Testis (tissue), 3 donors: ENCODE data around the gene FBN1. TPM values are rescaled to one million over a fixed set of nuclear protein-coding genes. Genes with fewer than 3 reads are reported as not detected.

Experiments
- DNase-seq: peaks from one replicate; pipeline ENCODE4 v3.0.0-alpha.2; 2019
- H3K27ac ChIP-seq, 2 donors: fragments of 200-600 bp; sonication (generic); one replicate each; pipeline ENCODE4 v1.5.1; 2019
- H3K27me3 ChIP-seq: fragments of 200-600 bp; sonication (generic); one replicate; pipeline ENCODE4 v1.5.1; 2019
- H3K36me3 ChIP-seq: fragments of 200-600 bp; sonication (generic); one replicate; pipeline ENCODE4 v1.5.1; 2017; ENCODE audit warnings: low read depth; ENCODE audit errors: missing control alignments
- H3K4me1 ChIP-seq: fragments of 200-600 bp; sonication (generic); one replicate; pipeline ENCODE4 v1.5.1; 2019
- H3K4me3 ChIP-seq, 2 donors: fragments of 200-600 bp; sonication (generic); one replicate each; pipeline ENCODE4 v1.5.1; 2017 to 2019
- H3K9me3 ChIP-seq: fragments of 200-600 bp; sonication (generic); one replicate; pipeline ENCODE4 v1.5.1; 2017
- CTCF ChIP-seq, 3 experiments: fragments of 450-650 bp in 2 of 3; fragments of 200-600 bp in 1 of 3; sonication (generic) in 1 of 3; IDR thresholded peaks; one replicate each; pipeline ENCODE4 v1.5.1; 2016 to 2019; ENCODE audit warnings: antibody characterized with exemption in 3 of 3, mild to moderate bottlenecking in 2 of 3, moderate library complexity in 1 of 3
- POLR2A ChIP-seq: fragments of 450-650 bp; IDR thresholded peaks from one replicate; pipeline ENCODE4 v1.6.1; 2017; ENCODE audit warnings: antibody characterized with exemption, mild to moderate bottlenecking, moderate library complexity
- WGBS, 2 donors: methylation state at CpG; one replicate each; pipeline ENCODE4 v1.1.5; 2018; 5-methylcytosine and 5-hydroxymethylcytosine counted together
- intact Hi-C: fragments of 100-400 bp; cut with DNase I; formaldehyde crosslinking; loops from one replicate; pipeline ENCODE4 v1.15.1; 2023; ENCODE audit warnings: low total_unique reads
- polyA plus RNA-seq: library from polyadenylated mRNA; stranded (reverse); fragments of 350-450 nt; fragmentation: Illumina TruSeq; extraction: RNeasy Lipid Tissue Mini Kit (QIAGEN cat#74804); gene quantifications from one replicate; pipeline ENCODE4 v1.2.3, GENCODE V29; 2014; ENCODE audit warnings: low read depth, low replicate concordance; ENCODE audit not compliant: insufficient read depth
- total RNA-seq, 2 donors: library from RNA; depleted of rRNA; stranded (reverse); fragments of >200 nt; gene quantifications; one replicate each; pipeline ENCODE4 v1.2.3, GENCODE V29; 2016

Gene FBN1
- total and polyA plus RNA-seq, 3 donors from 2014 or later, result 48.5 to 77.1 (median 68.7) TPM

DNA sequence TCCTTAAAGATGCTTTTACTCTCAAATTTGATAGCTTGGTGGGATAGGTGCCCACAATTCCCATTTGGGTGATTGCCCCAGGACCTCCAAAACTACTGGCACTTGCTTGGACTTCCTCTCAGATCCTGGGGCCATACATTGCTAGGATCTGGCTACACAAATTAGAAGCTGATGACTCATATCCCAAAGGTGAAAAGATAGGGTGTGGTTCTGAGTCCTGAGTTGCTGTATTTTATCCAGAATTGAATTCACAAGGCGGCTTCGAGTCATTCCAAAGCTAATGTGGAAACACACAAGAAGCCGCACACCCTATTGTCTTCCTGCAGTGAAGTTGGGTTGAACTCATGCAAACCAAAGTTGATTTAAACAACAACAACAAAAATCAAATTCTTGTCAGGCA, 260.9 kb downstream of the FBN1 start:
- Histone ChIP-seq H3K27ac (no peak overlapping the region), H3K4me3 (no peak overlapping the region), H3K27me3 (no peaks in the 10 kb centered on the region), H3K9me3 (no peaks in the 10 kb centered on the region), H3K36me3 (no peaks in the 10 kb centered on the region), H3K4me1 (peaks cover 3% of the 10 kb centered on the region)
- TF ChIP-seq CTCF (IDR thresholded peaks at IDR 0.05), result no peak
- TF ChIP-seq POLR2A, result no peak
- WGBS, 2 donors, result 96 to 98% methylated on average over 3 of the region's 3 CpGs
- intact Hi-C loops, result no loop called here
- DNase-seq, result no peak

- no peaks in the 10 kb centered on the region for H3K36me3 ChIP-seq
- H3K27ac ChIP-seq, result no peak overlapping the region
- no peak overlapping the region for H3K4me3 ChIP-seq
- intact Hi-C loops, result no loop called here
- no peaks in the 10 kb centered on the region for H3K4me1 ChIP-seq
- 96 to 100% methylated on average over 2 of the region's 2 CpGs for WGBS, 2 donors
- TF ChIP-seq POLR2A (no peak), CTCF (IDR thresholded peaks at IDR 0.05) (no peak)
- no peak for DNase-seq
- no peaks in the 10 kb centered on the region for H3K9me3 ChIP-seq
- no peaks in the 10 kb centered on the region for H3K27me3 ChIP-seq
Measured at GRCh38 chr15:48383031-48383430, 262.5 kb downstream of the FBN1 start.

DNA sequence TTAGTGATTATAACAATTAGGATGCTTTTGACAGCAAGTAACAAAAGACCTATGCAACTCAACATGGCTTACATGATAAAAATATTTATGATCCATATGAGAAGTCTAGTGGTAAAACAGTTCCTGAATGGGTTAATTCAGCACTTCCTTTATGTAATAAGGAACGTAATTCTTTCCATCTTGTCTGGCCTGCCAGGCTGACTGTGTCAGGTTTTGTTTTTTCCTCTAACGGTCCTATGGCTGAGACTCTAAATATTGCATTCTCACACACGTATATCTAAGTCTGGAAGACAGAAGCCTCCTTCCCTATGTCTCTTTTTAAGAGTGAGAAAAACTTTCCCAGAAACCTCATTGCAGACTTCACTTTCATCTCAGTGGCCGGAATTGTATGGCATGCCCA, 263.6 kb downstream of the FBN1 start:
- Histone ChIP-seq H3K4me1 (no peaks in the 10 kb centered on the region), H3K27ac (no peak overlapping the region), H3K4me3 (no peak overlapping the region), H3K36me3 (no peaks in the 10 kb centered on the region), H3K9me3 (no peaks in the 10 kb centered on the region), H3K27me3 (no peaks in the 10 kb centered on the region)
- 75 to 86% methylated on average over 4 of the region's 4 CpGs for WGBS, 2 donors
- no peak for DNase-seq
- TF ChIP-seq CTCF (IDR thresholded peaks at IDR 0.05) (no peak), POLR2A (no peak)
- intact Hi-C loops, result no loop called here

GRCh38 chr15:48380198-48380597, 265.3 kb downstream of the FBN1 start:
- Histone ChIP-seq H3K36me3 (no peaks in the 10 kb centered on the region), H3K9me3 (no peaks in the 10 kb centered on the region), H3K27me3 (no peaks in the 10 kb centered on the region), H3K4me3 (no peak overlapping the region), H3K4me1 (no peaks in the 10 kb centered on the region), H3K27ac (no peak overlapping the region)
- no peak for DNase-seq
- WGBS, 2 donors, result 85 to 90% methylated on average over 4 of the region's 4 CpGs
- TF ChIP-seq POLR2A, result no peak
- TF ChIP-seq CTCF (IDR thresholded peaks at IDR 0.05), result no peak
- intact Hi-C loops, result no loop called here

DNA sequence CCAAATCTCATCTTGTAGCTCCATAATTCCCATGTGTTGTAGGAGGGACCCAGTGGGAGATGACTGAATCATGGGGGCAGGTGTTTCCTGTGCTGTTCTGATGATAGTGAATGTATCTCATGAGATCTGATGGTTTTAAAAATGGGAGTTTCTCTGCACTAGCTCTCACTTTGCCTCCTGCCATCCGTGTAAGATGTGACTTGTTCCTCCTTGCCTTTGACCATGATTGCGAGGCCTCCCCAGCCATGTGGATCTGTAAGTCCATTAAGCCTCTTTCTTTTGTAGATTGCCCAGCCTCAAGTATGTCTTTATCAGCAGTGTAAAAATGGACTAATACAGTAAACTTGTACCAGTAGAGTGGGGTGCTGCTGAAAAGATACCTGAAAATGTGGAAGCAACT, 269.7 kb downstream of the FBN1 start:
- WGBS, 2 donors, result 85 to 96% methylated on average over 2 of the region's 2 CpGs
- Histone ChIP-seq H3K27me3 (no peaks in the 10 kb centered on the region), H3K27ac (no peak overlapping the region), H3K4me3 (no peak overlapping the region), H3K9me3 (no peaks in the 10 kb centered on the region), H3K36me3 (no peaks in the 10 kb centered on the region), H3K4me1 (no peaks in the 10 kb centered on the region)
- intact Hi-C loops, result no loop called here
- no peak for DNase-seq
- TF ChIP-seq CTCF (IDR thresholded peaks at IDR 0.05) (no peak), POLR2A (no peak)
